GM15510 (cell line): ENCODE results near the gene GRM4.

ENCODE experiments used
- POLR2A ChIP-seq: IDR thresholded peaks from 3 replicates; pipeline ENCODE4 v1.6.1; 2011; ENCODE audit warnings: borderline replicate concordance; ENCODE audit not compliant: insufficient read length; ENCODE audit errors: extremely low read depth

The GRM4 gene

DNA sequence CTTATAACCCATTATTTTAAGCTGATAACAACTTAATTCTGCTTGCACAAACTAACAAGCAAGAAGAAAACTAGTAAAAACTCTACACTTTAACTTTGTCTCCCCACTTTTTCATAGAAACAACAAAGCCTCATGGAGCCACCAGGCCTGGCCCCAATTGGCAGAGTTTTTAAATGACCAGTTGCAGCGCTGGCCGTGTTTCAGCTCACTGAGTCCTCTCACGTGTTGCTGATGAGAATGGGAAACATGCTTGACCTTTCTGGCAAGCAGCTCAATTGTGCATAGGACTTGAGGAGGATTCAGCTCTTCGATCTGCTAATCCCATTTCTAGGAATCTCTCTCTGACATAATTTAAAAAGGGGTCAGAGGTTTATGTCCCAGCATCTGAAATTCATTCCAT is 24.5 kb upstream of the GRM4 start:
- no peak for TF ChIP-seq POLR2A

DNA sequence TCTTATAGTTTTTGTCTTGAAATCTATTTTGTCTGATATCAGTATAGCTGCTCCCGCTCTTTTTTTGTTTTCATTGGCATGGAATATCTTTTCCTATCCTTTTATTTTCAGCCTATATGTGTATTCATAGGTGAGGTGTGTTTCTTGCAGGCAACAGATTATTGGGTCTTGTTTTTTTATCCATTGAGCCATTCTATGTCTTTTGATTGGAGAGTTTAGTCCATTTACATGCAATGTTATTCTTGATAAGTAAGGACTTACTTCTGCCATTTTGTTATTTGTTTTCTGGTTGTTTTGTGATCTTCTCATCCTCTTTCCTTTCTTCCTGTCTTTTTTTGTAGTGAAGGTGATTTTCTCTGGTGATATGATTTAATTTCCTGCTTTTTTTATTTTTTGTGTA is 24.0 kb upstream of the GRM4 start:
- TF ChIP-seq POLR2A: no peak

DNA sequence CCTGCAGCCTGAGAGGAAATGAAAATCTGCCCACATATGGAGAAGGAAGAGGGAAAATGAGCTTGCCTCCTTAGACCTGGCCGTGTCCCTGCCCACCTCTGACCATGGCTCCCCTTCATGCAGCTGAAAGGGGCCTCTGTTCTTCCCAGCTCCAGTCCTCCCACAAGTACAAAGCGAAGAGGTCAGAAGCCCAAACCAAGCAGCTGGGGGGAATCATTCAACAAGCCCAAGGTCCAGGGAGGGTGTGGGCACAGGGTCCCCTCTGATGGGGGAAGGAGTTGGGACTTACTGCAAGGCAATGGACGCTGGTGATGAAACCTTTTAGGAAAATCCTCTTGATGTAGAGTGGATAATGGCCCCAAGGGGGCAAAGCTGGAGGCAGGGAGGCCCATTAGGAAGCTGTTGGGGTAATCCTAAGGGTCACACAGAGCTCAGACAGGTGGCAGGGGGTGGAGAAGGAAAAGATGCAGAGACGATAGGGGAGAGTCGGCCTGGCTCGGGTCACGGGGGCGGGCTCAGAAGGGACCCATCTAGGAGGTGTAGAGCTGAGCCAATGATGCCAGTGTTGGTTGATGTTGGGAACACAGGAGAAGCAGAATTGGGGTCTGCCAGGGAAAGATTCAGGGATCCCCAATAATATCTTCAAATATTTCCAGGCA is 16.1 kb upstream of the GRM4 start:
- TF ChIP-seq POLR2A: no peak

DNA sequence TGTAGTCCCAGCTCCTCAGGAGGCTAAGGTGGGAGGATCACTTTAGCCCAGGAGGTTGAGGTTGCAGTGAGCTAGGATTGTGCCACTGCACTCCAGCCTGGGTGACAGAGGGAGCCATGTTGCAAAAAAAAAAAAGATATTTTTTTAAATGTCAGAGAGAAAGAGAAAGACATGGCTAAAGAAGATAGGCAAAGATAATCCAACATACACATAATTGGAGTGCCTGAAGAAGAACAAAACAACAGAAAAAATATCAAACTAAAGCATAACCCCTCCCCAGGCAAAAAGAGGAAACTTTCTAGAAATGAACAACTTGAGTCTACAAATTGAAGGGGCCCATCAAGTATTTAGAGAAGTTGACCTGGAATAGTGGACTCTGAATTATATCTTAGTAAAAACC is 14.0 kb upstream of the GRM4 start:
- TF ChIP-seq POLR2A: no peak

GRCh38 chr6:34158876-34159275 is 13.0 kb upstream of the GRM4 start:
- no peak for TF ChIP-seq POLR2A

DNA sequence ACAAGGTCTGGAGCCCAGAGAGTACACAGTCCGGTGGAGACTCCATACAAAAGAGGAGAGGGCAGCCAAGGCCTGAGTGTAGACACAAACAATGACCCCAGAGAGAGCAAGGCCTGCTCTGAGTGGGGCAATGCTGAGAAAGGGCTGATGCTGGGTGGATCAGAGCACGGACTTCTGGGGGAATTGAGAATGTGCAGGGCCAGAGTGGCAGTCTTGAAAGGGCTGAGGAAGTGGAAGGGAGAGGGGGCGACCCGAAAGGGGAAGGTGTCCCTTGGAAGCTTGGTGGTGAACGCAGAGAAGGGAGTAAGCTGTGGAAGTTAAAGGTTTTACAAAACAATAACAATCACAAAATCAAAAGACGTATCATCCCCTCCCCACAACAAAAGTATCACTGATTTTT is 12.0 kb upstream of the GRM4 start:
- TF ChIP-seq POLR2A: no peak

DNA sequence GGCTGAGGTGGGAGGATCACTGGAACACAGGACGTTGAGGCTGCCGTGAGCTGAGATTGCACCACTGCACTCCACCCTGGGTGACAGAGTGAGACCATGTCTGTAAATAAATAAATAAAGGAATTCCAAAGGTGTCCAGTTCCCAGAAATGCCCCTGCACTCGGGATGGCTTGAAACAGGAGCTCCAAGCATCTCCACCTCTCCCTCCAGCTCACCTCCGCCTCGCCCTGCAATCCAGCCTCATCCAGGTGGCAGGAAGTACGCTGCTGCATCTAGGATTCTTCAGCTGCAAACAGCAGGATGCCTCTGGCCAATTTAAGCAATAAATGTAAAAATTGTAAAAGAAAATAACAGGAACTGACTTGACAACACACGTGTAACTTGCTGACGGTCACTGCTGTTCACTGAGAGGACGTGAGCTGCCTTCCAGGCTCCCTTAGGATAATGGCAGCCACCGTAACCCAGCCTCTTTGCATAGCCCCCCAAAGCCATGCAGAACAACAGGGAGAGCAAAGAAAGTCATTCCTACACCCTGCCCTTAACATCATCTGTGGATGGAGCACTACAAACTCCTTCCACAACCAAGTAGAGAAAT is 11.4 kb upstream of the GRM4 start:
- TF ChIP-seq POLR2A: no peak

DNA sequence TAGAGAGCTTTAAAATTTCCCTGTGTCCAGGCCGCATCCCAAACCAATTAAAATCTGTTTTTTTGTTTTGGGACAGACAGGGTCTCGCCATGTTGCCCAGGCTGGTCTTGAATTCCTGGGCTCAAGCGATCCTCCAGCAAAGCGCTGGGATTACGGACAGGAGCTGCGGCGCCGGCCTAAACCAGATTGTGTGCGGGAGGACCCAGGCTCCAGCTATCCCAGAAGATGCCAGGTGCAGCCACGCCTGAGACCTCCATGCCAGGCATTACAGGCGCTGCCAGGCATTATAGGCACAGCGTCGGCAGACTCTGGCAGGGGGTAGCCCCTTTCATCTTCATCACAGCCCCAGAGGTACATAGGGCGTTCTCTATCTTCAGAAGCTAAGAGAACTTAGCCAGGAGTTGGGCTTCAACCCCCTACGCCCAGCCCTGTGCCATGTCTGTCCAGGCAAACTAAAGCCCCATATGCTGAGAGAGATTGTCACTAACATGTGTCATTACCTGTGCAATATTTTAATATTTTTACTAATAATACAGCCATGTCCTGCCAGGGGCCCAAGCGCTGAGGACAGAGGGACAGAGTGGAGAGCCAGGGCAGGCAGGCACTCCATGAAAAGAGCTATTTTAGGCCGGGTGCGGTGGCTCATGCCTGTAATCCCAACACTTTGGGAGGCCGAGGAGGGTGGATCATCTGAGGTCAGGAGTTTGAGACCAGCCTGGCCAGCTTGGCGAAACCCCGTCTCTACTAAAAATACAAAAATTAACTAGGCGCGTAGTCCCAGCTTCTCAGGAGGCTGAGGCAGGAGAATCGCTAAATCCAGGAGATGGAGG is 9.8 kb upstream of the GRM4 start:
- TF ChIP-seq POLR2A: no peak

- TF ChIP-seq POLR2A: no peak
Observed at GRCh38 chr6:34154668-34155447, 9.0 kb upstream of the GRM4 start.

DNA sequence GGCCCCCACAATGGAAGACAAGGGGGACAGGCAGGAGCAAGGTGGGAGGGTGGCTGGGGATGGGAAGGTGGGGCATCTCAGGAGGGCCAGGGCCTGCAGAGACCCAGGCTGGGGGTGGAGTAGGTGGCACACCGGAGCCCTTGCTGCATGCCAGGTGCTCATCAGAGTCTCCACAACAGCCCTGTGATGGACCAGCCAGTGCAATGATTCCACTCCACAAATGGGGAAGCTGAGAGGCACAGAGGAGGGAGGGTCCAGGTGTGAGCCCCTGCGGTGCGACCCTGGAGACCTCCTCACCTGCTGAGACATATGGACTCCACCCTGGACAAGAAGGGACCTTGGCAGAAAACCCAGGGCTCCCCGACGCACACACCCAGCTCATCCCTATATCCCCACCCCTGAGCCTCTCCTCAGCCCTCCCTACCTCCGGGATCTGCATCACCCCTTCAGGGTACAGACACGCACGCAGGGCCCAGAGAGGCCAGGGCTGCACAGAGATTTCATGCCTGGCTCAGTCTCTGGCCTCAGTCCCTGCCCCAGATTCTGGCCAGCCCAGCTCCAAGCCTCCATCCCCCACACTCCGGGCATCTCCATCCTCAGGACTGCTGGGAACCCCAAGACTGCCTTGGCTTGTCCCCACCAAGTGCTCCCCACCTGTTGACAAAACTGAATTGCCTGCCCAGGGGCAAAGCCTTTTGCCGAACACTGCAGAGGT is 7.1 kb upstream of the GRM4 start:
- no peak for TF ChIP-seq POLR2A

DNA sequence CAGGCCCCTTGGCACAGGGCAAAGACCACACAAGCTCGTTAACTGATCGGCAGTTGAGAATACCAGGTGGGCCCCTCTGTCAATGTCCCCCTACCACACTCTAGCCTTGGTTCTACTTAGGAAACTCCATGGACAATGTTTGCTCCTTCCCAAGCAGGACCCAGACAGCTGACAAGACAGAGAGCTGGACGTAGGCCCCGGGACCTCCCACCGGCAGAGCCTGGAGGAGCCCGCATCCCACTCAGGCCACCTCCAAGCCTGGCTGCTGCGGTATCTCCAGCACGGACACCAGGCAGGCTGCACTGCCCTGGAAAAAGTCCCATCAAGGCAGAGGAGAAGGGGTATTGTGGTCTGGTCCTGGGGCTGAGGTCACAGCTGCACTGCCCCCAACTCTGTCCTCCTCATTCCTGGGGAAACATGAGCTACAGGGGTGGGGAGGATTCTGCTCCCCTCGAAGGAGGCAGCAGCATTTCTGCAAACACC is 6.2 kb upstream of the GRM4 start:
- no peak for TF ChIP-seq POLR2A

DNA sequence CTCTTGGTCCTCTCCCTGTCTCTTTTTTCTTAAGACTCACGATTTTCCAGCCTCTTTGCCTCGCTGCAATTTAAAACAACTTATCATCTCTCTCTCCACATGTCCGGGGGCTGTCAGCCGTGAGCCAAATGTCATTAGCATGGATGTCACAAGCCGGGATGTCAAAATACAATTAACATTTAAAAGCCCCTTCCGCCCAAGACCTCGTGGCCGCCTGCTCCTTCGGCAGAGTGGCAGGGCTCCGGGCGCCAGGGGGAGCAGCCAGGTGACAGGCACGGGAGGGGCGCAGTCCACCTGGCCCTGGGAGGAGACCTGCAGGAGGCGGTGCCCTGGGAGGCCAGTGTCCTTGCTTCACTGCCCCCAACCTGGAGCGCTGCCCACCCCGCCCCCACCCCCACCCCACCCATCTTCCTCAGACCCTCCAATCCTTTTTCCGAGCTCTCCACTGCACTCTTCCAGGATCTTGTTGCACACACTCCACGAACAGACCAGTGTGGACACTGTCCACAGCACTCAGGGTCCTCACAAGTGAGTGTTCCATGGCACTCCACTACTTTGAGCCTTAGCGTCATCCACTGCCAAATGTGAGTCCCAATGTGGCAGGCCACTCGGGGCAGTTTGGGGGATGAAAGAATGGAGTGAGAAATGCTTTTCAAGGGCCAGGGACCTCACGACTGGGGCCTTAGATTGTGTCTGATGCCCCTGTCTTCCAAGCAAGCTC is 5.6 kb upstream of the GRM4 start:
- no peak for TF ChIP-seq POLR2A

DNA sequence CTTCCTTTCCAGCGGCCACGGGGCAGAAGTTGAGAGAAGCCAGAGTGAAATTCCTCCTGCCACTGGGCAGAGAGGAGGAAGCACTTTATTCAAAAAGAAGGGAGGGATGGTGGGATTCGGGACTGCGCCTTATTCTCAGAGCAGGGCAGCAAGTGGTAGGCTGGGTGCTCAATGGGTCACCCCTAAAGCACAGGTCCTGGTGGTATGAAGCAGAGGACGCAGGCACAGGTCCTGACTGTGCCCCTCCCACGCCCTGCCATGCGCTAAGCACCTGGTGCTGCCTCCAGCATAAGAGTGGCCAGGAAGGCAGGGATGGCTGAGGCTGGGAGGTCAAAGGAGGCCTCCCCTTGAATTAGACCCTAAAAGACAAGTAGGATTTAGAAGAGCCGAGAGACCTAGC is 4.9 kb upstream of the GRM4 start:
- no peak for TF ChIP-seq POLR2A
